ENCODE measurements around the gene RIF1. TPM values are rescaled to one million over a fixed set of nuclear protein-coding genes. Genes with fewer than 3 reads are reported as not detected.

The RIF1 gene
- total RNA-seq, 1 experiment from 2014 or later: 123 TPM

GRCh38 chr2:151388011-151388410, 21.7 kb upstream of the RIF1 start:
- no peak overlapping the region for H3K4me3 Mint-ChIP-seq
- H3K27ac Mint-ChIP-seq: no peak overlapping the region; a peak in 1 of 7 replicates

More at GRCh38 chr2:151388011-151388410, 21.7 kb upstream of the RIF1 start:
- H3K14ac ChIP-seq (ENCODE audit: insufficient read depth, low read length): no peak overlapping the region
- H2AK5ac ChIP-seq (ENCODE audit: insufficient read length, low read length): no peak overlapping the region
- no peak overlapping the region for H4K5ac ChIP-seq (ENCODE audit: insufficient read length, low read depth, low read length)
- no peak overlapping the region for H3K4me2 ChIP-seq (ENCODE audit: insufficient read depth, insufficient read length, low read length)
- H3T11ph ChIP-seq (ENCODE audit: low read length): no peak overlapping the region
- H4K91ac ChIP-seq (ENCODE audit: insufficient read length, low read depth, low read length): no peak overlapping the region
- H3K23me2 ChIP-seq (ENCODE audit: insufficient read length, low read depth, low read length, poor library complexity, severe bottlenecking): no peaks in the 10 kb centered on the region
- no peak overlapping the region for H2BK12ac ChIP-seq (ENCODE audit: insufficient read length, low read depth, low read length)
- no peak overlapping the region for H3K56ac ChIP-seq (ENCODE audit: insufficient read length, low read depth, low read length)
- no peak overlapping the region for H2BK5ac ChIP-seq (ENCODE audit: insufficient read length, low read length)
- Mint-ChIP-seq H3K36me3 (ENCODE audit: insufficient read depth in 1 of 3, low read depth in 3 of 3) (peaks cover 0 to 3% (median 3%) of the 10 kb centered on the region in 3 experiments; a peak in 2 of 7 replicates), H3K9me3 (peaks cover 4 to 6% of the 10 kb centered on the region in 2 experiments; a peak in 3 of 5 replicates), H3K27me3 (ENCODE audit: low read depth) (no peaks in the 10 kb centered on the region), H3K4me1 (no peaks in the 10 kb centered on the region)
- H3K23ac ChIP-seq (ENCODE audit: insufficient read length, low read depth, low read length): no peak overlapping the region
- H3K9me3 ChIP-seq (ENCODE audit: control insufficient read depth, low read depth, low read length): no peaks in the 10 kb centered on the region
- WGBS (ENCODE audit: extremely low coverage, insufficient read length, low lambda C conversion rate): no CpG with 5 or more reads among the region's 4 CpGs
- H3K18ac ChIP-seq (ENCODE audit: insufficient read length, low read depth, low read length): no peak overlapping the region
- no peak overlapping the region for H4K8ac ChIP-seq (replicated peaks; ENCODE audit: insufficient read length, low read depth, low read length)
- no peaks in the 10 kb centered on the region for H3K27me3 ChIP-seq (ENCODE audit: insufficient read depth, low read length)
- H3K79me2 ChIP-seq (ENCODE audit: insufficient read depth, low read length): no peaks in the 10 kb centered on the region
- no peak overlapping the region for H3K9ac ChIP-seq (ENCODE audit: extremely low read depth, insufficient read length, low read length)
- H3K4me1 ChIP-seq (ENCODE audit: insufficient read depth, low read length): no peaks in the 10 kb centered on the region
- no peak overlapping the region for H2BK120ac ChIP-seq (ENCODE audit: low read depth, low read length, poor library complexity, severe bottlenecking)
- TF ChIP-seq CTCF (conservative IDR thresholded peaks at IDR 0.05): no peak
- H4K20me1 ChIP-seq (ENCODE audit: control insufficient read depth, insufficient read depth, insufficient read length): no peaks in the 10 kb centered on the region
- no peaks in the 10 kb centered on the region for H3K79me1 ChIP-seq (ENCODE audit: insufficient read depth, low read depth, low read length, poor library complexity, severe bottlenecking)
- no peak overlapping the region for H2BK15ac ChIP-seq (ENCODE audit: low read depth, low read length)
- H3K4ac ChIP-seq (ENCODE audit: low read depth, low read length): no peak overlapping the region
- H3K27ac ChIP-seq (ENCODE audit: insufficient read length, low read depth, low read length): no peak overlapping the region
- no peak overlapping the region for H2AFZ ChIP-seq (ENCODE audit: low read length)
- no peak overlapping the region for H2BK20ac ChIP-seq (ENCODE audit: low read depth, low read length, poor library complexity, severe bottlenecking)
- no peak for DNase-seq
